GM23248 (cell line): ENCODE measurements around the gene MRPL40.

Experiments used
- EZH2 ChIP-seq: fragments of 200-600 bp; sonication (generic); IDR thresholded peaks from 2 replicates; pipeline ENCODE4 v1.6.1; 2018; ENCODE audit warnings: antibody characterized with exemption, mild to moderate bottlenecking; ENCODE audit not compliant: insufficient read depth, poor library complexity, severe bottlenecking
- EZH2phosphoT487 ChIP-seq: fragments of 200-600 bp; sonication (generic); IDR thresholded peaks from 2 replicates; pipeline ENCODE4 v1.6.1; 2018; ENCODE audit warnings: antibody characterized with exemption, moderate library complexity, mild to moderate bottlenecking, low read depth; ENCODE audit not compliant: insufficient read depth

GRCh38 chr22:19411690-19412045 lies 20.7 kb upstream of the MRPL40 start:
- no peak for TF ChIP-seq EZH2
- TF ChIP-seq EZH2phosphoT487 = no peak
